ENCODE results near the gene BRSK1.
A peak's percentile ranks its signal among the peaks of the same experiment; 100 is the strongest.

The BRSK1 gene

GRCh38 chr19:55341595-55342531 lies 58.1 kb downstream of the BRSK1 start:
- Histone ChIP-seq H3K4me2 (ENCODE audit: insufficient read depth, low read length) (peak overlapping the region; percentile 91), H3K27ac (ENCODE audit: low read length) (peak overlapping the region; percentile 76), H3K9me3 (ENCODE audit: insufficient read depth, low read length, severe bottlenecking) (no peaks in the 10 kb centered on the region), H2AFZ (ENCODE audit: low read depth, low read length) (no peak overlapping the region; the same call in 1 of the 2 replicates), H3K79me2 (ENCODE audit: insufficient read depth, low read length) (peaks cover 30% of the 10 kb centered on the region), H3K27me3 (ENCODE audit: insufficient read depth, low read length, poor library complexity) (no peaks in the 10 kb centered on the region), H3K36me3 (ENCODE audit: insufficient read depth, low read length) (peaks cover 52% of the 10 kb centered on the region), H3K9ac (ENCODE audit: low read depth, low read length) (peak overlapping the region; percentile 93), H4K20me1 (ENCODE audit: insufficient read depth, low read length) (peaks cover 42% of the 10 kb centered on the region), H3K4me1 (ENCODE audit: insufficient read depth, low read length) (peaks cover 34% of the 10 kb centered on the region), H3K4me3 (ENCODE audit: low read depth in 1 of 2, low read length in 2 of 2) (peak overlapping the region in 1 of 2 experiments; percentile 92; a peak in 3 of 4 replicates)
- DNase-seq: no peak
- TF ChIP-seq CTCF (IDR thresholded peaks at IDR 0.05; ENCODE audit: borderline replicate concordance, extremely low read depth, low read length, poor library complexity, severe bottlenecking): no peak
- no peak for TF ChIP-seq EZH2 (IDR thresholded peaks at IDR 0.05; ENCODE audit: borderline replicate concordance, low read depth, low read length, severe bottlenecking)
- no peak for ATAC-seq (ENCODE audit: insufficient read depth, low read depth)

- ATAC-seq (ENCODE audit: insufficient read depth, low read depth) (no peak), DNase-seq (no peak)
- Histone ChIP-seq H3K36me3 (ENCODE audit: insufficient read depth, low read length) (peaks cover 68% of the 10 kb centered on the region), H3K9ac (ENCODE audit: low read depth, low read length) (no peak overlapping the region), H3K9me3 (ENCODE audit: insufficient read depth, low read length, severe bottlenecking) (no peaks in the 10 kb centered on the region), H3K27me3 (ENCODE audit: insufficient read depth, low read length, poor library complexity) (no peaks in the 10 kb centered on the region), H3K27ac (ENCODE audit: low read length) (no peak overlapping the region), H4K20me1 (ENCODE audit: insufficient read depth, low read length) (peaks cover 45% of the 10 kb centered on the region), H2AFZ (ENCODE audit: low read depth, low read length) (no peak overlapping the region), H3K4me1 (ENCODE audit: insufficient read depth, low read length) (peaks cover 24% of the 10 kb centered on the region), H3K4me3 (ENCODE audit: low read depth in 1 of 2, low read length in 2 of 2) (no peak overlapping the region), H3K79me2 (ENCODE audit: insufficient read depth, low read length) (peaks cover 30% of the 10 kb centered on the region), H3K4me2 (ENCODE audit: insufficient read depth, low read length) (no peak overlapping the region)
- TF ChIP-seq EZH2 (IDR thresholded peaks at IDR 0.05; ENCODE audit: borderline replicate concordance, low read depth, low read length, severe bottlenecking) (no peak), CTCF (IDR thresholded peaks at IDR 0.05; ENCODE audit: borderline replicate concordance, extremely low read depth, low read length, poor library complexity, severe bottlenecking) (no peak)
Observed at GRCh38 chr19:55344444-55344843, 60.6 kb downstream of the BRSK1 start.

- no peak overlapping the region for H3K9ac ChIP-seq (ENCODE audit: low read depth, low read length)
- H3K27me3 ChIP-seq (ENCODE audit: insufficient read depth, low read length, poor library complexity): no peaks in the 10 kb centered on the region
- ATAC-seq (ENCODE audit: insufficient read depth, low read depth) (no peak), DNase-seq (no peak)
- no peak overlapping the region for H3K4me3 ChIP-seq (ENCODE audit: low read depth in 1 of 2, low read length in 2 of 2)
- H3K27ac ChIP-seq (ENCODE audit: low read length): no peak overlapping the region
- TF ChIP-seq CTCF (IDR thresholded peaks at IDR 0.05; ENCODE audit: borderline replicate concordance, extremely low read depth, low read length, poor library complexity, severe bottlenecking): no peak
- no peak for TF ChIP-seq EZH2 (IDR thresholded peaks at IDR 0.05; ENCODE audit: borderline replicate concordance, low read depth, low read length, severe bottlenecking)
- H2AFZ ChIP-seq (ENCODE audit: low read depth, low read length): no peak overlapping the region
- peaks cover 24% of the 10 kb centered on the region for H3K4me1 ChIP-seq (ENCODE audit: insufficient read depth, low read length)
- peaks cover 45% of the 10 kb centered on the region for H4K20me1 ChIP-seq (ENCODE audit: insufficient read depth, low read length)
- H3K79me2 ChIP-seq (ENCODE audit: insufficient read depth, low read length): peaks cover 26% of the 10 kb centered on the region
- H3K9me3 ChIP-seq (ENCODE audit: insufficient read depth, low read length, severe bottlenecking): no peaks in the 10 kb centered on the region
- no peak overlapping the region for H3K4me2 ChIP-seq (ENCODE audit: insufficient read depth, low read length)
- peaks cover 68% of the 10 kb centered on the region for H3K36me3 ChIP-seq (ENCODE audit: insufficient read depth, low read length)
Observed at GRCh38 chr19:55345101-55345817, 61.5 kb downstream of the BRSK1 start.
